NCI-H1105 treated with DMSO at 0.1 percent for 48 hours (cell line): ENCODE results near the gene CCNG2.
A peak's percentile ranks its signal among the peaks of the same experiment; 100 is the strongest.

Experiments used
- DNase-seq: peaks from one replicate; lab custom pipeline; 2025; lab: John Stamatoyannopoulos, UW

The CCNG2 gene

DNA sequence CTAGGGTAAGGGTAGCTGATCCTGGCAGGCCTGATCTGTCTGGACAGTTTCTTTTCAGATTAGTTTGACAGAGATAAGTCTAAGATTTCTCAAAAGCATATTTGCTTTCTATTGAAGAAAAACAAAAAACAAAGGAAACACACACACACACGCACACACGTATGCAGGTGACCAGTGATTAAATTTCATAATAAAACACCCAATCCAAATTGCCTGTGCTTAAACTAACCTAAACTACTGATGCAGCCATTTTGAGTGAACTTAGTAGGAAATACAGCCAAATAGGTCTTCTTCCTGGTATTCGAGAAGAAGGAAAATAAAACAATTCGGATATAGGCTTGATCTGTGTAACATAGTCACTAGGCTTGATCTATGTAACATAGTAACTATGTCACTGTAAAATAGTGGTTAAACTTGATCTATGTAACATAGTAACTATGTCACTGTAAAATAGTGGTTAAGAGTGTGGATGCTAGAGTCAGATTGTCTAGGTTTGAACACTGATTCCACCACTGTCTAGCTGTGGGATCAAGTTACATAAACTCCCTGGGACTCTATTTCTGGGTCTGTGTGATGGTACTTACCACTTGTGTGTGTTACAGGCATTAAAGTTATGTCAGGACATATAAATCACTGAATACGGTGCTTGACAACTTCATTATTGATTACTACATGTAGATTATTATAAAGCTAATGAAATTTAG lies 9.8 kb upstream of the CCNG2 start:
- no peak for DNase-seq

- DNase-seq: no peak
Measured at GRCh38 chr4:77148078-77148477, 8.9 kb upstream of the CCNG2 start.

DNA sequence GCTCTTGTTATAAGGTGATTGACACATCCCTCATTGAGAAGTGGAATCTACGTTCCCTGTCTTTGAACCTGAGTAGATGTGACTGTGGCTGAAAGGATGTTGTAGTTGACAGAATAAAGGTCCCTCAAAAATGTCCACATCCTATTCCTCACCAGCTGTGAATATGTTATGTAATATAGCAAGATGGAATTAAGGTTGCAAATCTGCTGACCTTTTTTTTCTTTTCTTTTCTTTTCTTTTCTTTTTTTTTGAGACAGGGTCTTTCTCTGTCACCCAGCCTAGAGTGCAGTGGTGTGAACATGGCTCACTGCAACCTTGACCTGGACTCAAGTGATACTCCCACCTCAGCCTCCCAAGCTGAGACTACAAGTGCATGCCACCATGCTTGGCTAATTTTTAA lies 7.2 kb upstream of the CCNG2 start:
- no peak for DNase-seq

DNA sequence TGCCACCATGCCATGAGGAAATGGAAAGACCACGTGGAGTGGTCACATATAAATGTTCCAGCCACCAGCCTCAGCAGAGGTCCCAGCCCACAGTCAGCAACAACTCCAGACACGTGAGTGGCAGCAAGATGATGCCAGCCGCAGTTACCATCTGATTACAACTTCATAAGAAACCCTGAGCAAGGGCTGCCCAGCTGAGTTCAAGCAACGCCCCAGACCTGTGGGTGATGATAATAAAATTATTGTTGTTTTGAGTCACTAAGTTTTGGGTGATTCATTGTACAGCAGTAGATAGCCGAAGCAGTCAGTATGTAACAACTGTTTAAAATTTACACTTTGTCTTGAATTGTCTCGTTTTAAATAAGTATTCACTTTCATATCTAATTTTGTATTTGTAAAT lies 5.8 kb upstream of the CCNG2 start:
- DNase-seq: no peak

DNA sequence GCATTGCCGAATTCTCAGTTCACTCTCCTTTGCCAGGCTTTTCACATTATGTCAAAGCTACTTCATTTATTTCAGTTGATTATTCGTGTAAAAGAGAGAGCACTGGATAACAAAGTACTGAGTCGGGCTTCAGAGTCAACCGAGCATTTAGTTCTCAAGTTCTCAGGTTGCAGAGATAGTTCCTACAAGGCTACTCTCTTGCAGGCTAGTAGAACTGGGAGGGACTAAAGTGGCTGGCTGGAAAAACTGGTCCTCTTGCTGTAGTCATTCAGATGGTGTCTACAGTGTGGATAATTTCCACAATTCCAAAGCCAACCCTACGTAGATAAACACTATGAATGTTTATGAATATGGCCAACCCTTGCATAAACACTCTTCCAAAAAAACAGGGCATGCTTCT lies 4.6 kb upstream of the CCNG2 start:
- no peak for DNase-seq

GRCh38 chr4:77153006-77153405 lies 4.0 kb upstream of the CCNG2 start:
- DNase-seq: no peak

GRCh38 chr4:77154065-77154464 lies 2.9 kb upstream of the CCNG2 start:
- no peak for DNase-seq

DNA sequence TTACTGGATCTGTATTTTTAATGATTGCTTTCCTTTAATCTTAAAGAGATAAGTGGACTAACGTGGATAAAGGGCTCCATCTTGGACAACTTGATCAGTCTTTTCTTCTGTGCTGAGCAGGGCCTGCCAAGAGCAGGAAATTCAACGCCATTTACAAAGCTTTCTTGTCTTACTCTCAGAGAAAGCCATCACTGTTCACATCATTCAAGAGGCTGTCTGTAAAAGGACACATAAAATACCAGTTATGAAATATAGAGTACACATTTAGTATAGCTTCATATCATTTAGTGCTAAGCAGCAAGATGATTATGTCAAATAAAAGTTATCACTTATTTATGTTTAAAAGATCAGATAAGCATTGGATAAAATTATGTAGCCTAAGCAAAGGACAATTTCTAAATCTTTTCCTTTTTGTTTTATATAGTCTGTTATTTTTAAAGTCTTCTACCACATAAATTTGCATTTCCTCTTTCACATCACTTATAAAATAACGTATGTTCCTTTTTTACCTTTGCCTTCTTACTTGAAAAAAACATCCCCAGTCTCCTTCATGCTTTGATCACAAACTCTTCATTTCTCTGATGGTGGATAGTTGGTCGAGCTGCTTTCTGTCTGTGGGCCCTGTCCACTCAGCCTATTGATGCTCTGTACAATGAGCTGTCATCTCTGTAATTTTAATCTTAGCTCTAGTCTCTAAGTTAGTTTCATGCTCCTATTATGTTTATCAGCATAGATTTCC lies 2.1 kb upstream of the CCNG2 start:
- DNase-seq: no peak

DNA sequence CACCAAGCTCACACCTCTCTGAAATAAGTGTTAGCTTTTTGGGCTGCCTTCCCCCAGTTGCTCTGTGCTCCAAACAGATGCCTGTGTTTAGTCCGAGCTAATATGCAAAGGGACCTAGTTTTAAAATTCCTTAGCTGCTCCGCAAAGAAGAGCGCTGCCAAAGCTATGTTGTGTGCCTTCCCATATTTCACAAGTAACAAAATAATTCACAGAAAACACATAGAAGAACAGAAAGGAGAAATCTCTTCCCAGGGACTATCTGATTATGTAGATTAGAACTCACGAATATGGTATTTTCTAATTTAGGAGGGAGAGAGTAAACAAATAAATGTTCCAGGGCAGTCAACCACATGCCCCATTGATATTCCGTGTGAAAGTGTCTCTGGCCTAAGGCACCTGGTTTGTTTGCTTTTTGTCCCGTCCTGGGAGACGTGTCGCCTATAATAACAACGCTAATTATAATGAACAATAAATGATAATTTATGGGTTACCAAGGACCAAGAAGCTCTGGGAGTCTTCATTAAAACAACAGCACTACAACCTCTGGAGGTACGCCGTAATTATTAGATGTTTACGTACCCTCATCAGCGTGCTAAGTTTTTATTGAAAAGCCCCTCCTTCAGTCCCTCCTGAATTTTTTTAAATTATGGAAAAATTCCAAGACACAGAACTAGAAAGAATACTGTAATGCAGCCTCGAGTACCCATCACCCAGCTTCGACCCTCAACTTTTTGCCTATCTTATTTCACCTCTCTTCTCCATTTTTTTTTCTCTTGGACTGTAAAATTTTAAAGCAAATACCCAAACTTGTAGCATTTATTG lies 1.2 kb upstream of the CCNG2 start:
- DNase-seq: peak; percentile 39

GRCh38 chr4:77156533-77156911 lies 485 bp upstream of the CCNG2 start:
- peak; percentile 97 for DNase-seq

- peak; percentile 63 for DNase-seq
Measured at GRCh38 chr4:77157859-77158486, 966 bp downstream of the CCNG2 start.

- DNase-seq: no peak
Measured at GRCh38 chr4:77158487-77158861, 1.5 kb downstream of the CCNG2 start.

GRCh38 chr4:77159806-77160205 lies 2.8 kb downstream of the CCNG2 start:
- no peak for DNase-seq

DNA sequence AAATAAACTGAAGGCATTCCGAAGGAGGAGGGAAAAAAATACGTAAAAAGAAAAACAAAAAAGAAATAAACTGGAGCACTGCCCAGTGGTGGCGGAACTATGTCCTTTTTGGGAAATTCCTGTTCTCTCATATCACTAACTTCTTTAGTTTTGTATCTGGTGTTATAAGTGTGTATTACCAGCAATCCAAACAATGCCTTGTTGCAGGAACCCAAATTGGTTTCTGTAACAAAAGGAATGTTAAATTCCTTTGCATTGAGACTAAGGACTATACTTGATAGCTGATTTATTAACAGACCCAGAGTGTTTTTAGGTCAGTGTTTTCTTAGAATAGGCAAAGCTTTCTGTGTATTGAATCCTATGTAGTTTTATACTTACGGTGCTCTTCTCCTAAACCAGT lies 6.6 kb downstream of the CCNG2 start:
- no peak for DNase-seq

GRCh38 chr4:77167173-77167572 lies 10.2 kb downstream of the CCNG2 start:
- no peak for DNase-seq

GRCh38 chr4:77167866-77168265 lies 10.9 kb downstream of the CCNG2 start:
- DNase-seq: no peak

DNA sequence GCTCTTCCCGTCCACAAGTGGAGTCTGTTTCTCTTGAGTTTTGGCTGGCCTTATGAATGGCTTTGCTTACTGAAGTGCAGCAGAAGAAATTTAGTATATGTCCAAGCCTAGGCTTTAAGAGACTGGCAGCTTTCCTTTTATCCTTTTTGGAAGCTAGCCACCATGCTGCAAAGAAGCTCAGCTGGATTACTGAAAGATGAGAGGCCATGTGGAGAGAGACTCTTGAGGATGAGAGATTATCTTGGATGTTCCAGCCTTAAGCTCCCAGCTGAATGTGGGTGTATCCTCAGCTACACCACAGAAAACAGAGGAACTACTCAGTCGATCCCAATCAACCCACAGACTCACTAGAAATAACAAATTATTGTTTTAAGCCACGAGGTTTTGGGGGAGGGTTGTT lies 12.5 kb downstream of the CCNG2 start:
- DNase-seq: no peak

GRCh38 chr4:77170926-77171325 lies 13.9 kb downstream of the CCNG2 start:
- DNase-seq: no peak

DNA sequence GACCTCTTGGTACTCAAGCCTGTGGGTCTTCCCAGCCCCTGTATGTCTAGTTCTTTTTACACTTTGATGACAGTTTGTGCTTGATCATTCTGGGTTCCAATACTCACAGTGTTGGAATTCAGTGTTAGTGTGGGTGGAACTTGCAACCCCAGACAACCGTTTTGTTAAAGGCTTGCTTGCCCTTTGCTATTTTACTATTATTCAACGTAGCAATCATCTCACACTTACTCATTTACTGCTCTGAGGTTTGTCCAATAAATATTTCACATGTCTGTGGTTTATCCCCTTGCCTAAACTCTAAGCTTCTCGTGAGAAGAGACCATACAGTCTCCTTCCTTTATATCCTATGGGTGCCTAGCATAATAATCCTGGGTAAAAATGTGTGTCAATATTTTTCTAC lies 15.3 kb downstream of the CCNG2 start:
- no peak for DNase-seq

- no peak for DNase-seq
Measured at GRCh38 chr4:77174426-77174825, 17.4 kb downstream of the CCNG2 start.

DNA sequence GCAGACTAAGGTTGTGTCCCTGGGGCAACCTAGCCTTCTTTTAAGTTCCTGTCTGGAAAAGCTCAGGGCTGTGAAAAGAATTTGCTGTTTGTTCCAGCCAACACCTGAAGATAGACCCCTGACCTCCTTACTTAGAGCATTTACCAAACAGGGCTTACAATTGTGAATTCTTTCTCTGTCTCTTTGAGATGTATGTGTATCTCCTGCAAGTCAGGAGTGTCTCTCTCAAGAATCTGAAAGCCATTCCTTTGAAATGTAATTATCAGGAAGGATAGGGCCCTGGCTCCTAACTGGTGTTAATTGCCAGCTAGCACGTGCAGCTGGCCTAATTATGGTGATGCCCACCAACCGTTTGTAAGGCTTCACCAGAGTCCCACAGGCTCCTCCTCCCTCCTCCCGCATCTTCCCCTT lies 18.2 kb downstream of the CCNG2 start:
- no peak for DNase-seq

DNA sequence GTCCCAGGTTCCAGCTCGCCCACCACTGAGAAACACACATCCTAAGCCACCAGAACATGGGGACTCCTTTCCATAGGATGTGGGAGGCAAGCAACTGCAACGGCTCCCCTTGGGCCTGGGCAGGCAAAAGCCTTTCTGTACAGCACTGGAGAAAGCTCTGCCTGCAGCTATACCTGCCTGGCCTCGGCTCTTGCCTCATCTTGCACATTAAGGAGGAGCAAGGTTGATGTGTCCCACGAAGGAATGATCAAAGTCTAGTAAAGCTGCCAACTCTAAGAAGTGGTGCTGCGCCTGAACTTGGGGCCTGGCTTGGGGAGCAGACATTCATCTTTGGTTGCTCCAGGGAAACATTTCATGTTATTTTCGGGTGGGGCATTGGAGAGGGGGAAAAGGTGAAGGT lies 19.6 kb downstream of the CCNG2 start:
- DNase-seq: no peak

DNA sequence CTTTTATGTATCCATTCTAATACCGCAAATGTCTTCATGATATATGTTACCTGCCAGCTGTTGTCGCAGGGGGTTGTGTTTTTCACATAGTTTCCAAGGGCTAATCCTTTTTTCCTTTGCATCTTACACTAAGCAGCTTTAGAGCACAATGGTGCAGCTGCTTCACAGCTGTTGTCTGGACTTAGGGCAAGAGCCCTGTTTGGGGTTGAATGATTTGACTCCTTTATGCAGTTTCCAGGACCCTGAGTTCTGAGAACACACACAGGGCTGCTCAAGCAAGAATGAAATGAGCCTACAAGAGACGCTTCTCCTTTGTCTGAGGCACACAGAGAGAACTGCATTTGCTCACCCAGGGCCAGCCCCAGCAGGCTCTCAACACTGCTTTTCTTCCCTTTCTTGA lies 20.2 kb downstream of the CCNG2 start:
- no peak for DNase-seq
